Naive thymus-derived CD4-positive, alpha-beta T cell (primary cell): ENCODE measurements around the gene BAIAP2. TPM values are rescaled to one million over a fixed set of nuclear protein-coding genes. Genes with fewer than 3 reads are reported as not detected.
"Not testable (repeated sequence)": the region's sequence is repeated elsewhere in the genome, so short reads cannot be mapped to it uniquely, and the experiment has no call there.

ENCODE experiments used
- ATAC-seq: fragments of 150-1000 bp; cut with Tn5 transposase; 2 replicates; pipeline ENCODE4 v1.10.0; 2021; ENCODE audit warnings: mild to moderate bottlenecking, moderate library complexity
- CTCF ChIA-PET: fragments of 350-600 bp; sonication (Branson Sonifier 250); formaldehyde crosslinking; loops from one replicate; lab custom pipeline; 2021; ENCODE audit warnings: antibody characterized with exemption; lab: Charles Lee
- POLR2A ChIA-PET: fragments of 350-600 bp; sonication (Branson Sonifier 250); formaldehyde crosslinking; loops from one replicate; lab custom pipeline; 2021; ENCODE audit warnings: antibody characterized with exemption, inconsistent platforms; lab: Charles Lee
- DNase-seq, 9 donors: peaks; one replicate each; pipeline versions ENCODE4 v3.0.0 to v3.0.0-alpha.2; 2020 to 2022; ENCODE audit warnings: mixed read lengths in 1 of 9
- H3K27ac ChIP-seq: one replicate; pipeline ENCODE4 v1.7.0; 2013; ENCODE audit warnings: mild to moderate bottlenecking, low read depth, low read length, moderate library complexity
- H3K27me3 ChIP-seq, 2 donors: one replicate each; pipeline ENCODE4 v1.7.0; 2013; ENCODE audit warnings: low read length in 2 of 2, mild to moderate bottlenecking in 2 of 2, moderate library complexity in 2 of 2; ENCODE audit not compliant: control insufficient read depth in 2 of 2, insufficient read depth in 2 of 2
- H3K36me3 ChIP-seq, 3 experiments: 1 replicate in 2 of 3; 2 replicates in 1 of 3; pipeline ENCODE4 v1.7.0; 2013; ENCODE audit warnings: low read length in 3 of 3, mild to moderate bottlenecking in 3 of 3, moderate library complexity in 1 of 3; ENCODE audit not compliant: insufficient read depth in 3 of 3, control insufficient read depth in 2 of 3
- H3K4me1 ChIP-seq, 2 donors: one replicate each; pipeline ENCODE4 v1.7.0; 2013; ENCODE audit warnings: low read length in 2 of 2, mild to moderate bottlenecking in 2 of 2, moderate library complexity in 1 of 2; ENCODE audit not compliant: control insufficient read depth in 2 of 2, insufficient read depth in 2 of 2
- H3K4me3 ChIP-seq: 2 replicates; pipeline ENCODE4 v1.7.0; 2013; ENCODE audit warnings: mild to moderate bottlenecking, low read length
- H3K9me3 ChIP-seq, 3 experiments: 1 replicate in 2 of 3; 2 replicates in 1 of 3; pipeline ENCODE4 v1.7.0; 2013; ENCODE audit warnings: low read length in 3 of 3; ENCODE audit not compliant: control insufficient read depth in 2 of 3
- H3K27ac Mint-ChIP-seq, 9 donors: one replicate each; pipeline ENCODE4 v1.8.0; 2020 to 2022; ENCODE audit warnings: mixed read lengths in 9 of 9, mild to moderate bottlenecking in 8 of 9, moderate library complexity in 5 of 9, inconsistent platforms in 2 of 9
- H3K27me3 Mint-ChIP-seq, 5 donors: one replicate each; pipeline ENCODE4 v1.8.0; 2021 to 2022; ENCODE audit warnings: mixed read lengths in 5 of 5, mild to moderate bottlenecking in 1 of 5
- H3K36me3 Mint-ChIP-seq, 5 donors: one replicate each; pipeline ENCODE4 v1.8.0; 2020 to 2022; ENCODE audit warnings: mixed read lengths in 5 of 5, mild to moderate bottlenecking in 3 of 5, inconsistent platforms in 1 of 5
- H3K4me1 Mint-ChIP-seq, 7 donors: one replicate each; pipeline ENCODE4 v1.8.0; 2020 to 2022; ENCODE audit warnings: mixed read lengths in 7 of 7, mild to moderate bottlenecking in 3 of 7, inconsistent platforms in 1 of 7
- H3K4me3 Mint-ChIP-seq, 10 donors: one replicate each; pipeline ENCODE4 v1.8.0; 2020 to 2022; ENCODE audit warnings: mild to moderate bottlenecking in 10 of 10, mixed read lengths in 10 of 10, moderate library complexity in 6 of 10, inconsistent platforms in 2 of 10
- H3K9me3 Mint-ChIP-seq, 11 donors: one replicate each; pipeline ENCODE4 v1.8.0; 2020 to 2022; ENCODE audit warnings: mixed read lengths in 11 of 11, mild to moderate bottlenecking in 4 of 11, inconsistent platforms in 1 of 11, moderate library complexity in 1 of 11
- intact Hi-C, 2 donors: fragments of 100-400 bp; cut with micrococcal nuclease; formaldehyde crosslinking; loops; one replicate each; pipeline ENCODE4 v1.15.1; 2023
- polyA plus RNA-seq, 2 donors: library from polyadenylated mRNA; unstranded; fragments of 300-500 nt; fragmentation: Illumina TruSeq; gene quantifications; one replicate each; pipeline ENCODE4 v1.2.3, GENCODE V29; 2021
- total RNA-seq, 6 experiments: library from RNA in 5 of 6; stranded (reverse) in 5 of 6; gene quantifications; 1 replicate in 5 of 6; 2 replicates in 1 of 6; pipeline ENCODE4 v1.2.3 and lab custom pipeline; 2021 to 2026

The BAIAP2 gene
- total and polyA plus RNA-seq, 7 experiments from 2014 or later: 3.2 to 13.7 (median 7.4) TPM

DNA sequence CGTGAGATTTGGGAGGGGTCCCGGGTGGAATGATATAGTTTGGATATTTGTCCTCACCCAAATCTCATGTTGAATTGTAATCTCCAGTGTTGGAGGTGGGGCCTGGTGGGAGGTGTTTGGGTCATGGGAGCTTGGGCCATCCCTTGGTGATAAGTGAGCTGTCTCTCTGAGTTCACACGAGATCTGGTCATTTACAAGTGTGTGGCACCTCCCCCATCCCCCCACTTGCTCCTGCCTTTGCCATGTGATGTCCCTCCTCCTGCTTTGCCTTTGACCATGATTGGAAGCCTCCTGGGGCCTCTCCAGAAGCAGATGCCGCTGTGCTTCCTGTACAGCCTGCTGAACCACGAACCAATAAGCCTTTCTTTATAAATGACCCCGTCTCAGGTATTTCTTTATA, 21.3 kb upstream of the BAIAP2 start:
- intact Hi-C loops: no loop called here
- no peaks in the 10 kb centered on the region for H3K36me3 ChIP-seq
- CTCF ChIA-PET: interaction anchor here (1.7 kb wide), 1 partner anchor 10 kb away, joined by 4 read pairs; no protein-coding TSS in a partner anchor
- no peak for DNase-seq
- H3K36me3 Mint-ChIP-seq: peaks cover 6 to 23% (median 23%) of the 10 kb centered on the region in 5 donors
- peaks cover 4 to 27% (median 11%) of the 10 kb centered on the region in 11 donors for H3K9me3 Mint-ChIP-seq
- H3K4me1 ChIP-seq: peaks cover 10 to 15% of the 10 kb centered on the region in 2 donors
- no peaks in the 10 kb centered on the region for H3K27me3 ChIP-seq
- no peak overlapping the region for H3K4me3 ChIP-seq
- POLR2A ChIA-PET: no interaction called here
- ATAC-seq: no peak
- H3K4me3 Mint-ChIP-seq: no peak overlapping the region
- peaks cover 15 to 27% (median 21%) of the 10 kb centered on the region in 7 donors for H3K4me1 Mint-ChIP-seq
- H3K27ac Mint-ChIP-seq: no peak overlapping the region
- H3K9me3 ChIP-seq: peaks cover 0 to 14% (median 0%) of the 10 kb centered on the region in 3 experiments
- peaks cover 0 to 5% (median 0%) of the 10 kb centered on the region in 5 donors for H3K27me3 Mint-ChIP-seq
- H3K27ac ChIP-seq: no peak overlapping the region

DNA sequence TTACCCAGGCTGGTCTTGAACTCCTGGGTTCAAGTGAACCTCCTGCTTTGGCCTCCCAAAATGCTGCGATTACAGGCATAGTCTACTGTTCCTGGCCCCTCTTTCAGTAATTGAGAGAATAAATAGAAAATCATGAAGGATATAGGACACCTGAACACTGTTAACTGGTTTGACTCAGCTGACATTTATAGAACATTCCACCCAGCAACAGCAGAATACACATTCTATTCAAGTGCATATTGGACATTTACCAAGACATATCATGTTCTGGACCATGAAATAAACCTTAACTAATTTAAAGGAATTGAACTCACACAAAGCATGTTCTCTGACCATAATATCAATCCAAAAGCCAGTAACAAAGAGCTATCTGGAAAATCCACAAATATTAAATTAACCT, 19.8 kb upstream of the BAIAP2 start:
- H3K27ac Mint-ChIP-seq: peak overlapping the region in 5 of 9 donors; percentile 1 to 96 (median 68)

DNA sequence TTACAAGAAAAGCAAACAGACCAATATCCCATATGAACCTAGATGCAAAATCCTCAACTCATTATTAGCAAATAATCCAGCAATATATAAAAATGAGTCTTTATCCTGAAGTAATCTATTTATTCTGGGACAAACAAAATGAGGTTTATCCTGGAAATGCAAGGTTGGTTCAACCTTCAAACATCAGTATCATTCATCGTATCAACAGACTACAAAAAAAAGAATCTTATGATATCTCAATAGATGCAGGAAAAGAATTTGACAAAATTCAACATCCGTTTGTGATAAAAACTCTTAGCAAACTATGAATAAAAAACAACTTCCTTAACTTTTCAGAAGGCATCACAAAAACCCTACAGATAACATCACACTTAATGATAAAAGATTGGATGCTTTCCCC, 18.4 kb upstream of the BAIAP2 start:
- Histone ChIP-seq H3K9me3 (peaks cover 0 to 7% (median 0%) of the 10 kb centered on the region in 3 experiments), H3K4me1 (peaks cover 10 to 15% of the 10 kb centered on the region in 2 donors), H3K27me3 (no peaks in the 10 kb centered on the region), H3K36me3 (no peaks in the 10 kb centered on the region), H3K27ac (no peak overlapping the region), H3K4me3 (no peak overlapping the region)
- CTCF ChIA-PET: interaction anchor here (1.7 kb wide), 1 partner anchor 28 kb away, joined by 6 read pairs; no protein-coding TSS in a partner anchor
- POLR2A ChIA-PET: interaction anchor here (1.9 to 2.9 kb wide), 2 partner anchors 9 to 25 kb away, joined by 6 to 20 read pairs; partner anchors contain the start of gene CHMP6
- peak overlapping the region; percentile 60 to 99 (median 95) for H3K27ac Mint-ChIP-seq
- intact Hi-C loops: no loop called here
- H3K9me3 Mint-ChIP-seq: peaks cover 0 to 18% (median 4%) of the 10 kb centered on the region in 11 donors
- H3K4me3 Mint-ChIP-seq: peak overlapping the region in 8 of 10 donors; percentile 12 to 87 (median 52)
- peaks cover 20 to 43% (median 40%) of the 10 kb centered on the region in 7 donors for H3K4me1 Mint-ChIP-seq
- DNase-seq (no peak), ATAC-seq (no peak)
- H3K36me3 Mint-ChIP-seq: peaks cover 0 to 17% (median 16%) of the 10 kb centered on the region in 5 donors
- no peaks in the 10 kb centered on the region for H3K27me3 Mint-ChIP-seq

More for the DNA sequence above, 19.8 kb upstream of the BAIAP2 start:
- H3K4me3 Mint-ChIP-seq: no peak overlapping the region
- H3K4me1 Mint-ChIP-seq: peaks cover 27 to 41% (median 36%) of the 10 kb centered on the region in 7 donors
- peaks cover 4 to 27% (median 11%) of the 10 kb centered on the region in 11 donors for H3K9me3 Mint-ChIP-seq
- no peaks in the 10 kb centered on the region for H3K27me3 ChIP-seq
- peaks cover 0 to 4% (median 0%) of the 10 kb centered on the region in 5 donors for H3K27me3 Mint-ChIP-seq
- H3K36me3 Mint-ChIP-seq: peaks cover 6 to 23% (median 23%) of the 10 kb centered on the region in 5 donors
- no peaks in the 10 kb centered on the region for H3K36me3 ChIP-seq
- intact Hi-C loops: no loop called here
- H3K9me3 ChIP-seq: peaks cover 0 to 14% (median 0%) of the 10 kb centered on the region in 3 experiments
- no peak overlapping the region for H3K4me3 ChIP-seq
- H3K27ac ChIP-seq: no peak overlapping the region
- ATAC-seq: no peak
- H3K4me1 ChIP-seq: peaks cover 10 to 15% of the 10 kb centered on the region in 2 donors
- ChIA-PET POLR2A (interaction anchor here (0.6 to 1.2 kb wide), 4 partner anchors 9 to 1112 kb away, joined by 3 read pairs; no protein-coding TSS in a partner anchor), CTCF (interaction anchor here (0.6 kb wide), 1 partner anchor 11 kb away, joined by 3 read pairs; no protein-coding TSS in a partner anchor)
- no peak for DNase-seq

- DNase-seq, intact Hi-C loops, H3K27me3 ChIP-seq, H3K9me3 ChIP-seq, H3K36me3 ChIP-seq, ATAC-seq, H3K27me3 Mint-ChIP-seq: not testable (repeated sequence)
- H3K36me3 Mint-ChIP-seq: peaks cover 0 to 13% (median 12%) of the 10 kb centered on the region in 5 donors
- POLR2A ChIA-PET: interaction anchor here (0.8 to 2.9 kb wide), 8 partner anchors 8 to 916 kb away, joined by 3 to 20 read pairs (median 5); partner anchors contain the start of genes CHMP6 and GAA
- peak overlapping the region in 9 of 10 donors; percentile 20 to 90 (median 86) for H3K4me3 Mint-ChIP-seq
- Histone ChIP-seq H3K27ac (peak overlapping the region; percentile 80), H3K4me3 (peak overlapping the region; percentile 74), H3K4me1 (peaks cover 10 to 15% of the 10 kb centered on the region in 2 donors)
- peaks cover 0 to 12% (median 2%) of the 10 kb centered on the region in 11 donors for H3K9me3 Mint-ChIP-seq
- peaks cover 20 to 48% (median 40%) of the 10 kb centered on the region in 7 donors for H3K4me1 Mint-ChIP-seq
- H3K27ac Mint-ChIP-seq: peak overlapping the region; percentile 92 to 99 (median 95)
- CTCF ChIA-PET: interaction anchor here (1.1 to 1.7 kb wide), 3 partner anchors 19 to 590 kb away, joined by 3 to 6 read pairs (median 3); no protein-coding TSS in a partner anchor
These were observed 17.6 kb upstream of the BAIAP2 start for GRCh38 chr17:81017330-81017729.

DNA sequence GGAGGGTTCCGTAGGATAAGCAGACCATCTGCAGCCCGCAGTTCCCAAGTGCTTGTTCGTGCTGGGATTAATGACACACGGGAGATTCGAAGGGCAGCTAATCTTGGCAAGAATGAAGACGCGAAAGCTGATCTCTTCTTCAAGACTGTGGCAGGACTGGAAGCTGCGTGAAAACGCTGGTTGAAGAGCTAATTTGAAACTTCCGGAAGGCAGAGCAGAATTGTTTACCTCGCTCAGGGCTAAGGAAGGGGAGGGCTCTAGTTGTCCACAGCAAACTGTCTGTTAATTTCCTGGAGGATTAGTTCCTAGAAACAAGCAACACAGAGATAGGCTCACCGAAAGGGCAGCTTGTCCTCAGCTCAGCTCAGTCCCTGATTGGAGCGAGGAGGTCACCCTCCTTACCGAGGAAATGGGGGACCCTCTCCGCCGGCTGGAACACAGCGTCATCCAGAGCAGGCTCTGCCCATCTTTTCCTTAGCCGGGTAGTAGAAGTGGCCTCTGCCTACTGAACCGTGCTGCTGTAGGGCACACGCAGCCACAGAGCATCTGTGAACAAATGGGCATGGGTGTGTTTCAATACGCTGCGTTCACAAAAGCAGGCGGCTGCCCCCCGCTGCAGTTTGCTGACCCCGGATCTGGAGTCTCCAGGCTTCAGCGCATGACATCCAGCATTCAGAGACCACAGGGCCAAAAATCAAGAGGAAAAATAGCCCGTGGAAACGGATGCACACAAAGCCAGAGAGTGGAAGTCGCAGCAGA, 16.7 kb upstream of the BAIAP2 start:
- ChIA-PET CTCF (interaction anchor here (0.6 to 3.6 kb wide), 5 partner anchors 18 to 1011 kb away, joined by 3 to 16 read pairs (median 3); no protein-coding TSS in a partner anchor), POLR2A (interaction anchor here (0.6 to 2.9 kb wide), 14 partner anchors 8 to 916 kb away, joined by 3 to 20 read pairs (median 4); partner anchors contain the start of genes CHMP6 and GAA)
- intact Hi-C loops: loop anchor here (1.0 to 2.0 kb wide), 4 partner anchors 14 to 27 kb away; partner anchors contain the start of genes BAIAP2 (in 2 of the 2) and CHMP6 (in 1 of the 2)
- H3K36me3 ChIP-seq: no peaks in the 10 kb centered on the region
- Mint-ChIP-seq H3K36me3 (peaks cover 0 to 13% (median 11%) of the 10 kb centered on the region in 5 donors), H3K9me3 (peaks cover 0 to 12% (median 2%) of the 10 kb centered on the region in 11 donors), H3K4me1 (peaks cover 20 to 49% (median 42%) of the 10 kb centered on the region in 7 donors), H3K27me3 (no peaks in the 10 kb centered on the region), H3K27ac (peak overlapping the region; percentile 92 to 99 (median 95)), H3K4me3 (peak overlapping the region; percentile 80 to 91 (median 88))
- ATAC-seq: peak; percentile 84
- peak overlapping the region; percentile 80 for H3K27ac ChIP-seq
- peak overlapping the region; percentile 74 for H3K4me3 ChIP-seq
- H3K4me1 ChIP-seq: peaks cover 10 to 16% of the 10 kb centered on the region in 2 donors
- DNase-seq: peak in 7 of 9 donors; percentile 47 to 62 (median 55)
- H3K9me3 ChIP-seq: peaks cover 0 to 7% (median 0%) of the 10 kb centered on the region in 3 experiments
- no peaks in the 10 kb centered on the region for H3K27me3 ChIP-seq
